NCI-H526 (cell line): ENCODE results near the gene ZNF200.
A peak's percentile ranks its signal among the peaks of the same experiment; 100 is the strongest.
"Not testable (repeated sequence)": the region's sequence is repeated elsewhere in the genome, so short reads cannot be mapped to it uniquely, and the experiment has no call there.

Source experiments
- DNase-seq, 2 experiments: peaks; one replicate each; lab custom pipeline; 2025; lab: John Stamatoyannopoulos, UW

ZNF200 gene

GRCh38 chr16:3252967-3253366 is 18.0 kb upstream of the ZNF200 start:
- no peak for DNase-seq

GRCh38 chr16:3249451-3249850 is 14.5 kb upstream of the ZNF200 start:
- DNase-seq = no peak

- DNase-seq = no peak
Observed at GRCh38 chr16:3249020-3249419, 14.1 kb upstream of the ZNF200 start.

- no peak for DNase-seq
Observed at GRCh38 chr16:3248596-3248995, 13.6 kb upstream of the ZNF200 start.

GRCh38 chr16:3246876-3247275 is 11.9 kb upstream of the ZNF200 start:
- no peak for DNase-seq

DNA sequence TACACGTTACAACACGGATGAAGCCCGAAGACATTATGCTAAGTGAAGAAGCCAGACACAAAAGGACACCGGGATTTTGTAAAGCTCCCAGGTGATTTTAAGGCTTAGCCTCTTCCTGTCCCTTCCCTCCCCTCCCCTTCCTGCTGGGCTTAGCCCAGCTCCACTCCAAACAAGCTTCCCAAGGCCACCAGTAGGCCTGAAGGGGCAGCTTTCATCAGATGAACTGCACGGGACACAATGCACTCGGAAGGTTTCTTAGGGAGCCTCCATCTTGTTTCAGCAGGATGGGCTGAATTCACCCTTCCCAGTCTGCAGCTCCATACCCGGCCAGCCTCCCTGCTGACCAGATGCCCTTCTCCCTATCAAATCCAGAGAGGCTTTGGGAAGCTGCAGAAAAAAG is 11.0 kb upstream of the ZNF200 start:
- DNase-seq = no peak

DNA sequence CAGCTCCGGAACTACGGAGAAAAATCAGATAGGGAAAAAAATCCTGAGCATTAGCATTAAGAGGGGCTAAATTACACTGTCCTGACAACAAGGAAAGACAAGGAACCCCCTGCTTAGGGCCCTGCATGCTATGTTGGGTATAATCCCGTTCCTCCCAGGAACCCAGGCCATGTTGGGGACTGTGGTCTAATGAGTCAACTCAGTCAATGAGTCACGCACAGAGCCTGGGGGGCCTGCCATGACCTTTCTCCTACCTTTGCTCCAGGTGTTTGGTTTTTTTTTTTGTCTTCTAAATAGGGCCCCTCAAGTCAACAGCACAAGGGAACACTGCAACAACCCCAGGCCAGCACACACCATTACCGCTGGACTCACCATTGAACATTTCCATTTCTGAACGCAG is 8.9 kb upstream of the ZNF200 start:
- DNase-seq = no peak

DNA sequence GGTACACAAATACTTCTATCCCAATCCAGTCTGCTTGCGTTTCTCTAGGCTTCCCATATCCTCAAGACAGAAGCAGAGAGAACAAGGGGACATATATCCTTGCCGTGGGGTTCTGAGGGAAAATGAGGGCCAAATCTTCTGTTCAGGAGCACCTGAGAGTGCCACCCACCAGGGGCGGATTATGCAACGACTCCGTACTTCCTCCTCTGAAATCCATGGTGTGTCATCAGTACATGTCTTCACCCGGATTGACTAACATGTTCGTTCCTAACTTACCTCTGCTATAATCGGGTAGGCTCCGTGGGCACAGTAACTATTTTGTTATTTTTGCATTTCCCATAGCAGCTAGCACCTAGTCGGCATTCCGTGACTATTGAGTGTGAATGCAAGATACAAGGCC is 7.8 kb upstream of the ZNF200 start:
- no peak for DNase-seq

GRCh38 chr16:3241761-3242160 is 6.8 kb upstream of the ZNF200 start:
- DNase-seq = no peak

- peak; percentile 30 to 76 for DNase-seq
Observed at GRCh38 chr16:3235856-3236669, 1.1 kb upstream of the ZNF200 start.

DNA sequence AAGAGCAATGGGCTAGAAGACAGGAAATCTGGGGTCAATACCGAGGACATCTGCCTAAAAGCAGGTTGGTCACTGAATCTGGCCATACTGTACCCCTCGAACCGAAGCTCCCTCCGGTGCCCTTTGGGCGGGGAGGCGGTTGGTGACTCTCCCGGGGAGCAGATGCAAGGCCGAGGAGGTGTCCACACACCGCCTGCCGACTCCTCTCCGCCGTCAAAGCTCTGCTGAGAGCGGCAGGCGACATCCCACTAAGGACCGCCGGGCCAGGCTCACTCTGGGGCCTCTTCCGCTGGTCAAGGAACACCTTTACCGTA is 458 bp downstream of the ZNF200 start:
- DNase-seq = no peak

GRCh38 chr16:3223913-3224515 is 10.9 kb downstream of the ZNF200 start:
- no peak for DNase-seq

DNA sequence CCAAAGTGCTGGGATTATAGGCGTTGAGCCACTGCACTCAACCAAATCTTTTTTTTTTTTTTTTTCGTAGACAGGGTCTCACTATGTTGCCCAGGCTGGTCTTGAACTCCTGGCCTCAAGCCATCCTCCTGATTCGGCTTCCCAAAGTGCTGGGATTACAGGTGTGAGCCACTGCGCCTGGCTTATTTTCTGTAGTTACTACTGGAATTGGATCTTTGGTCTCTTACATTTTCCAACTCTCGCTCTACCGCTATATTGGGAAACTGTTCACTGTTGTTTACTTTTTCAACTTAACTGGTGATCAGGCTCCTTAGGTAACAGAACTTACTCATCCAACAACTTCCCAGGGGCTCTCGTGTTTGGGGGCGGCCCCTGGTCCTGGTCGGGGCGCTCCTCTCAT is 14.1 kb downstream of the ZNF200 start:
- DNase-seq = no peak

- no peak for DNase-seq
Observed at GRCh38 chr16:3216263-3216640, 18.7 kb downstream of the ZNF200 start.

- no peak for DNase-seq
Observed at GRCh38 chr16:3215601-3216262, 19.2 kb downstream of the ZNF200 start.

GRCh38 chr16:3214904-3215600 is 19.9 kb downstream of the ZNF200 start:
- DNase-seq = no peak

- DNase-seq = no peak
Observed at GRCh38 chr16:3212567-3212966, 22.4 kb downstream of the ZNF200 start.

GRCh38 chr16:3212006-3212405 is 23.0 kb downstream of the ZNF200 start:
- no peak for DNase-seq

GRCh38 chr16:3207086-3207953 is 27.6 kb downstream of the ZNF200 start:
- no peak for DNase-seq

DNA sequence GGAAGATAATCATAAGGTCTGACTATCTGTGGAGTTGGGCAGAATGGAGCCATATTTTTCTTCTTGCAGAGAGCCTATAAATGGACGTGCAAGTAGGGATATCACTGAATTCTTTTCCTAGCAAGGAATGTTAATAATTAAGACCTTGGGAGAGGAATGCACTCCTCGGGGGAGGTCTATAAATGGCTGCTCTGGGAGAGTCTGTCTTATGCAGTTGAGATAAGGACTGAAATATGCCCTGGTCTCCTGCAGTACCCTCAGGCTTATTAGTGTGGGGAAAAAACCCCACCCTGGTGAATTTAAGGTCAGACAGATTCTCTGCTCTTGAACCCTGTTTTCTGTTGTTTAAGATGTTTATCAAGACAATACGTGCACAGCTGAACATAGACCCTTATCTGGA is 29.0 kb downstream of the ZNF200 start:
- not testable (repeated sequence) for DNase-seq

DNA sequence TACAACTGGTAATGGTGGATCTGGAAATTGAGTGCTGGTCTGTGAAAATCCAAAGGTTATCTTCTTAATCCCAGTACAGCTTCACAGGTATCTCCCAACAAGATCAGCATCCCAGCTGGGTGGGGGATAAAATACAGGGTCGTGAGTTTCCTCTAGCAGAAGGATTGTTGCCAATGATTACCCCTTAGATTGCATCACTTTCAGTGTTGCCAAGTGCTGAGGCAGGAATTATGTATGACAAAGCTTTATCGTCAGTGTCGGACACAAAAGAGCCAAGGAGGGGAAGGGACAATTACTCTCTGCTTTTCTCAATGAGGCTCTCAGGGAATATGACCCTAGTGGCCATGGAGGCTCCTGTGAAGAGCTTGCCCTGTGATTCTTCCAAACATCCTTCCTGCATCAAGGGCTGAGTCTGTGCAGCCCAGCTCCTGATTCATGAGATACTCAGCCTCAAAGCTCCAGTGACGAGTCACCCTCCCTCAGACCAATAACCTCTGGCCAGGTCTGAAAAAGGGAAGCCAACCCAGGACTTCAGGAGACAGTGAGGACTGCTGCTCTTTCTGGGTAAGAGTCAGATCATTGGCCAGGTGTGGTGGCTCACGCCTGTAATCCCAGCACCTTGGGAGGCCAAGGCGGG is 31.9 kb downstream of the ZNF200 start:
- no peak for DNase-seq
